HG02623 (cell line): ENCODE data around the gene CELF3.

Experiments used
- ATAC-seq: cut with Tn5 transposase; IDR thresholded peaks from one replicate; pipeline ENCODE4 v1.9.1; 2021; ENCODE audit warnings: moderate library complexity; ENCODE audit not compliant: unreplicated experiment

Gene CELF3

DNA sequence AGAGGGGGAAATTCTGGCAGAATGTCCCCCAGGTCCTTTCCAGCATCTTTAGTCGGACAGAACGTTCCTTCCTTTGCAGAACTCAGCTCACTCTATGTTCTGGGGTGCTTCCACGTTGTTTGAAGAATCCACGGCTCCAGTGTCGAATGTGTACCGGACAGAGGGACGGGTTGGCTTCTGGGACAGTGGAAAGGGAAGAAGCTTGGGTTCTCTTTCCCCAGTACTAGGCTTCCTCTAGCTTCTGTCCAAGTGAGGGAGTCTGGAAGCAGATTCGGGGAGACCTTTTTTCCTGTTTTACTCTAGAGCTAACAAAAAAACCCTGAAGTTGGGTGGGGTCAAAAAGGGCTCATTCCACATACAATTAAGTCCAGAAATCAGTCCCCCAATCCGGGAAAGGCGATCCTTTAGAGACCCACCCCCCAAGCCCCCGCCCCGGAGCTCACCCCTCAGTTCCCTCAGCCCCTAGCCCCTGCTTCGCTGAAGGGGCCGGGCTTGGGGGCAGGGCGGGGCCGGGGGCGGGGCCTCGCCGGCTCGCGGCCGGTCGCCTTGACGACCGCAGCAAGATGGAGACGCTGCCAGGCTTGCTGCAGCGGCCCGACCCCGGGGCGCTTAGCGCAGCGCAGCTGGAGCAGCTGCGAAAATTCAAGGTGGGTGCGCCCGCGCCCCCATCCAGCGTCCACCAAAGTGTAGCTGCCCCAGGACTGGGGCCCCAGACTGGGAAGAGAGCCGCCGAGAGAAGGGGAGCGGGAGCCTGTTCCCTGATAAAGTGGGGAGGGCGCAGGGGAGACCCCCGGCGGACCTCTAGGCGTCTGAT, 4.6 kb upstream of the CELF3 start, which contains the start of gene RIIAD1:
RIIAD1 (plus strand) TSS at position 549 of the 814 bp plus-strand sequence; CDS start at position 564, 15 bp downstream.
- no peak for ATAC-seq

DNA sequence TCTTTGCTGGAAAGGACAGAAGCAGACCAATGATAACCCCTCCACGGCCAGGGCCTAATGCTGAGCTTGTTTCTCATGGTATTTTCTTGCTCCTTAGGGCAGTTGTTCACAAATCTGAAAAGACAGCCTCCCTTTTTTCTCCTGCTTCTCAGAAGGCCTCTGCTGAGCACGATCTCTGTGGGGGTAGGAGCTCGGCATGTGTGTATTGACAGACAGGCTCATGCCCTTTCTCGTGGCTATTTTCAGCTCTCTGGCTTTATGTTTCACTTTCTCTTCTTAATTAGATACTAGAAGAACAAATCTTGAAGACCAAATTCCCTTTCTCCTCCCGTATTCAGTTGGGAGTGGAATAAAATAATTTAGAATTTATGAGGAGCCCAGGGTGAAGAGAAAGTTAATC, 4.0 kb upstream of the CELF3 start:
- no peak for ATAC-seq

DNA sequence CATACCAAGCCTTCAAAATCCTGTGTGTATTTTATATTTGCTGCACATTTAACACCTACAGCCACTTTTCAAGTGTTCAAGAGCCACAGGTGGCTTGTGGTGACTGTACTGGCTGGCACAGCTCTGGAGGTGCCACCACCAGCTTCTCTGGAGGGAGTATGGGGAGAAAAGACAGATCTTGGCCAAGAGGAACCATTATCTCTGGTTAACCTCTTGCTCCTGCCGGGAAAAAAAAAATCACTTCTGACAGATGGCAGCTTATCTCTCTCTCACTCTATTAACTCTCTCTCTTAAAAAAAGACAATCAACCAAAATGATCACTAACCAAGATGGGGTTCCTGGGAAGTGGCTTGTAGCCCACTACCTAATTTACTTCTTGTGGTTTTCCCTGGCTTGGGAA, 3.5 kb upstream of the CELF3 start:
- no peak for ATAC-seq

DNA sequence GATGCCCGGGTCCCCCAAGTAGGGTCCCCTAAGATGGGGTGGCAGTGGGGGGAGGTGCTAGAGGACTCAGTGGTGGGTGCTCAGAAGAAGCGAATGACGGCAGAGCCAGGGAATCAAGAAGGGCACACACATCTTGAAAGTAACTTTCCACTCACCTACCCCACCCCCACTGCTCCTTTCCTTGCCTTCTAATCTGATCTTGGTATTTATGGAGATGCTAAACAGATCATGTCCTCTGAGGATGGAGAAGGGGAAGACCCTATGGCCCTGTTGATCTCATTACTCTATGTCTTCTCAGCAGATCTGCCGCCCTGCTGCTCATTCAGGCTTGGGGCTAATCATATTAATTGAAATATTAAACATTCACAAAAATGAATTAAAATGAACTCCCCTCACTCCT, 2.1 kb upstream of the CELF3 start:
- ATAC-seq = no peak

DNA sequence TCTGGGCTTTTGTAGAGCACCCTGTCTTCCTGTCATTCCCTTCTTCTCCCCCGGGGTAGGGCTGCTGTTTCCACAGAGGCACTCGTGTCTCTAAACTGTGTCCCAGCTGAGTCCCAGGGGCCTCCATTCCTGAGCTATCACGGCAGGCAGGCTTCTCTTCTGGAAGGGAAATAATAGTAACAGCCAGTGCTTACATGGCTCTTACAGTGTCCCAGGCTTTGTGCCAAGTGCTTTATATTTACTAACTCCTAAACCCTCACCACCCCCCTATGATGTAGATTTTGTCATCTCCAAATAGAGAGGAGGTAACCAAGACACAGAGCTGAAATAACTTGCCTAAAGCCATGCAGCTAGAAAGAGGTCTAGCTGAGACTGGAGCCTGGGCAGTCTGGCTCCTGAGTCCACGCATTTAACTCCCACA, 1.4 kb upstream of the CELF3 start:
- ATAC-seq = no peak

DNA sequence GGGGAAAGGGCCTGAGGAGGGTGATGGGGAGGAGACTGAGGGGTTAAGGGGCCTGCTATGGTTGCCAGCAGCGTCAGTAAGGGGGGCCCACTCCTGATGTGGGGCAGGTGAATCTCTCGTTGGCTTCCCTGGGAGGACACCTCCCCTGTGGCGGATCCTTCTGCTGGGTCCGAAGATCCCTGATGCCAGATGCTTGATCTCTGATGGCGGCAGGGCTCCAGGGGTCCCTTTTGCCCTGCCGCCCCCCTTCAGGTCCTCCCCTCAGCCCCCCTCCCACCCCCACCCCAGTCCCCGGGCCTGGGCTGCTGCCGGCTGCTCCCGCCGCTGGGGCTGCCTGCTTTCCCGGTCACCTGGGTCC, 219 bp downstream of the CELF3 start:
- no peak for ATAC-seq

DNA sequence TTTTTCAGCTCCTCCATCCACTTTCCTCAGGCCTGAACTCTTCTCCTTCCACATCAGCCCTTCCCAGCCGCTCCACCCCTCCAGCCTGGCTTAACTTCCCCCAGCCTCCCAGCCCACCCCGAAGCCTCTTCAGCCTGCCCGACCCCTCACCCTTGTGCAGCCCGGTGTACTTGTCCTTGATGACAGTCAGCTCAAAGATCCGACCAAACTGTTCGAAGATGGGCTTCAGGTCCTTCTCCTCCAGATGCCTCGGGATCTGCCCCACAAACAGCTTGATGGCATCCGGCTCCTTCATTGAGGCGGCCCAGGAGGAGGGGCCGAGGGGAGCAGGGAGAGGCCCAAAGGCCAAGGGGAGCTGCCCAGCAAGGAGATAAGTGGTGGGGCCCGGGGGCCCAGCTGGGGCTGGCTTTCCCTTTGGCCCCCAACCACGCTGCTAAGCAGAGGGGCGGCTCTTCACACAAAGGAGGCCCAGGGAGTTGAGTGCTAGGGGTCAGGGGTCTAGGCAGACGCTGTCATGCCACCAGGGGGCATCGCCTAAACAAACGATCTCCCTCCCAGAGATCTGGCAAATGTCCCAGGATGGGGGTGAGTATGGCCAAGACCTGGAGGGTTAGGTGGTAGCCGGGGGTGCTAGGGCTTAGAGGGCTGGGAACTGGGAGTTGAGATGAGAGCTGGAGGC, 738 bp downstream of the CELF3 start:
- no peak for ATAC-seq

DNA sequence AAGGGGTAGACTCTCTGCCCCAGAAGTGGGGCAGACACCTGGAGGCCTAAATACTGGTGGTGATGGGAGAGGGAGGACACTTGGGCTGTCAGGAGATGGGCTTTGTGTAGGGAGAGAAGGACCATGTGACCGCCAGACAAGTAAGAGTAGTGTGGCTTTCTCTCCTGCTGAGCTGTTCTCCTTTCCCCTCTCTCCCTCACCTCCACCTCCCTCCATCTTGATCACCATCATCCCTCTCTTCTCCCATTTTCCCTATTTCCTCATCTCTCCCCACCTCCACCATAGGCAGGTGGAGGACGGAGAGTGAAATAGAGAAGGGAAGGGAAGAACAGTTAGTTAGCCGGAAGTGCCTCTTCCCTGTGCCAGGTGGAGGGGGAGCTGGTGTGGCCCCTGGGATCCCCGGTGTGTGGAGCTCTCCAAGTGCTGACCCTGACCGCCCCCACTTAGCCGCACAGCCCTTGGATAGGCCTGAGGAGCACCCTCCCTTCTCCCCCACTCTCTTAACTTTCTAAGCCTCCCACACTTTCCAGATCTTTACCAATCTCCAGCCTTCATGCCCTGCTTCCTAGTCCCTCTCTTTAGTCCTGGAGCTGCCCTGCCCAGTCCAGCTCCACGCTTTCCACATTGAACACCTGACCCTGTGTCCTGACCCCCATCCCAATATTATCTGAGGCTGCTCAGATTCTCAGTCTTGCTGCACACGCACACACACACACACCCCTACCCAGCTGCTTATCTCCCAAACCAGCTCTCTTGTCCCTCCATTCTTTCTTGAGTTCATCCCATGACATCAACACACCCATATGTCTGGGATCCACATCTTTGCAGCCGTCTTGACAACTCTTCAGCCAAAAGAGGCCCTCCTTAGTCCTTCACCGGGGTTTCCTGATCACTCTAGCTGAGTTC, 1.5 kb downstream of the CELF3 start:
- ATAC-seq = no peak

DNA sequence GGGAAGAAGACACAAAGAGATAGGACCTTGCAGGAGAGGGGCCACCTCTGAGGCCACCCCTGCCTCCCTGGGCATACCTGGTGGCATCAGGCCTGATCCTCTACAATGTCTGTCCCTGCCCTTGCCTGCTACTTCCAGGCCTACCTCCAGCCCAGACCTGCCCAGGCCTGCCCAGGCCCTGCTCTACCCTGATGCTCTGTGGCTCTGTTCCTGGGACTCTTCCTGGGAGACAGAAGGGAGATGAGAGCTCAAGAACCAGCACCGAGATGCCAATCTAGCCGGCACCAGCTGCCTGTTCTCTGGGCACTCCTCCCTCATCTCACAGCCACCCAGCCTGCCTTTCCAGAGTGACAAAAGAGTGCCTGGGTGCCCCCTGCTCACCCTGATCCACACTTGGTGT, 2.7 kb downstream of the CELF3 start:
- ATAC-seq = no peak

DNA sequence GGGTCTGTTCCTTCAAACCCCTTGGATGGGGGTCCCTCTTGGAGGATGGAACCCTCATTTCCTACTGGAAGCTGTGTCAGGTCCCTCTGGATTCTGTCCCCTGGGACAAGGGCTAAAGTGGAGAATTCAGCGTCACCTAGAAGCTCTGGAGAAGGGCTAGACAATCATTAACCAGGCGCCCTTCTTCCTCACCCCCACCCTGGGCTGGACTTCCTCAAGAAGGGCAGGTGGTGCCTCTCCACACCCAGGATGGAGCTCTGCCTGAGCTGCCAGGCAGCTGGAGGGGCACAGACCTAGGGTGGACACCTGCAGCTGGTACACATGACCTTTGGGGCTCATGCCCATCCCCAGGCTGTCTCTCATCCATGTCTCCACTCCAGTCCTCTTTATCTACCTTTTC, 3.6 kb downstream of the CELF3 start:
- no peak for ATAC-seq

DNA sequence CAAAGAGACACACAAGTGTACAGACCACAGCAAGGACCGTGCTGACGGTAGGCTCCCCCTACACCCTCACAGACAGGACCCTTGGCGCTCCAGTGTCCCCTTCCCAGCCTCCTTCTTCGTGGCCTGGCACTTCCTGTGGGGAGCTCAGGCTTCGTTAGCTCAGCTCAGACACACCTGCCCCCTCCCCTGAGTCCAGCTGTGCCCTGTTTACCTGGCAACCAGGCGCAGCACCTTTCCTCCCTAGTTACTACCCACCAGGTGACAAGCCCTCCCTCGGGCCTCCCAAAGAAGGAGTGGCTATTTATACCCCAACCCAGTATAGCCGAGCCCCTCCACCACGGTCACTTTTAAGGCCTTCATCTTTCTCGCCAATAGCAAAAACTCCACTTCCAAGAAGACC, 4.7 kb downstream of the CELF3 start:
- no peak for ATAC-seq

DNA sequence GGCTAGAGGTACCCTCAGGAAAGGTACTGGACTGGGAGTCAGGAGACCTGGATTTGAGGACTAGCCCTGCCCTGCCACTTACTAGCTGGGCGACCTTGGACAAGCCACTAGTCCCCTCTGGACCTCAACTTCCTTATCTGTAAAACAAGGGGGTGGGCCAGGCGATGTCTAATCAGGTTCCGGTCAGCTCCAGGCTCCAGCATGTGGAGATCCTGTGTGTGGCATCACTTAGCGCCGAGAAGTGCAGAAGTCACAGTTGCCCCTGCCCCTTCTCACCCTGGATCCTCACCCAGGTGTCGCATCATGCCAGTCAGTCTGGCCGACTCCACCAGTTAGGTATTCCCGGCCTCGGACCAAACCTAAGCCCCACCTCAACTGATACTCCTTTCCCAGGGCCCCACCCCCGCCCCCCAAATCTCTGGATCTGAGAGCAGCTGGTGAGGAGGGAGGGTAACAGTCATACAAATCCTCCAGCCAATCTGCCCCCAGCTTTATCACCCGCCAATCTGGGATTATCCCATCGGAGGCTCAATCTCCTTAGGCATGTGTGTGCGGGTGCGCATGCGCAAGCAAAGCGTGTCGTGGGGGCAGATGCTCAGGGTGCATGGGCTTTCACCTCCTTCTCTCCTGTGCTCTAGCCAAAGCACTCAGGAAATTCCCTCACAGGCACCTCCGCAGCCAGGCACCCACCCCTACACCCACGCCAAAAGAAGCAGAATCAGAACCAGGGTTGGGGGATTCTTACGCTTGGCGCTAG, 5.4 kb downstream of the CELF3 start:
- no peak for ATAC-seq

DNA sequence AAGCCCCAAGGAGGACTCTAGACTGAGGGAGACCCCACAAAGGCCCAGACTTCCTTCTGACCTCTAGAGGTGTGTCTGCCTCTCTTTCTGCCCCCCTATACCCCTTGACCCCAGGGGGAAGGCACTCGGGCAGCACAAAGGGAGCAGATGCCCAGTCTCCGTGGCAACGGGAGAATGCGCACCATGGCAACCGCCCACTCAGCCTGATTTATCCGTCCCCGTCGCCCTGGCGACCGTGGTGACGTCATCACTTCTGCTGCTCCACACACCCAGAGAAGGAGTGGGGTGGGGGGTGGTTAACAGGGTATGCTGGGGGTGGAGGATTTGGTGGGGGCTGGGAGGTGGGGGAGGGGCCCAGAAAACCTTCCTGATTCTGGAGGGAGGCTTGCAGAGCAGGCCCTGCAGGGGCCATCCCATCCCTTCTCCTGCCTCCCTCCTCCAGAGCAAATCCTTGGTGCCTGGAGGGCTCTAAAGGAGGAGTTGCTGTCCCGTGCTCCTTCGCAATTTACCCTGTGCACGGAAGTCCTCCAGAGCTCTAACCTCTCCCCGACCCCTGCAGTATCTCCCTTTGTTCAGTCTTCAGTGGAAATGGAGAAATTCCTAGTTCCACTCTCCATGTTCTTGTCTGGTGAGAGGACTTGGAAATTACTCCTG, 6.3 kb downstream of the CELF3 start:
- ATAC-seq = no peak

DNA sequence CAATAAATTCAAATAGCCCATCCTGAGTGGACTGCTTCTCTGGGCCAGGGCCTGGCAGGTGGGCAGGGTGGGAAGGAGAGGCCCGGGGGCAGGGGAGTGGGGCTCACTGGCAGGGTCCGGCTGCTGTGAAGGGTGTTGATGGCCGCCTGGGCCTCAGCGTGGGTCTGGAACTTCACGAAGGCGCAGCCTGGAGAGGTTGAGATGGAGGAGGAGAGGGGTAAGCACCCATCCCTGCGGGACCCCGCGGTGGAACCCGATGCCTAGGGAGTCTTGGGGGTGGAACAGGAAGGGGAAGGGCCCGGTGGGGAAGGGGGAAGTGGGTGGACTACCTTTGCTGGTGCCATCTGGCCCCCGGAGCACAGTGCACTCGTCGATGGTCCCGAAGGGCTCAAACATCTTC, 7.7 kb downstream of the CELF3 start:
- no peak for ATAC-seq

DNA sequence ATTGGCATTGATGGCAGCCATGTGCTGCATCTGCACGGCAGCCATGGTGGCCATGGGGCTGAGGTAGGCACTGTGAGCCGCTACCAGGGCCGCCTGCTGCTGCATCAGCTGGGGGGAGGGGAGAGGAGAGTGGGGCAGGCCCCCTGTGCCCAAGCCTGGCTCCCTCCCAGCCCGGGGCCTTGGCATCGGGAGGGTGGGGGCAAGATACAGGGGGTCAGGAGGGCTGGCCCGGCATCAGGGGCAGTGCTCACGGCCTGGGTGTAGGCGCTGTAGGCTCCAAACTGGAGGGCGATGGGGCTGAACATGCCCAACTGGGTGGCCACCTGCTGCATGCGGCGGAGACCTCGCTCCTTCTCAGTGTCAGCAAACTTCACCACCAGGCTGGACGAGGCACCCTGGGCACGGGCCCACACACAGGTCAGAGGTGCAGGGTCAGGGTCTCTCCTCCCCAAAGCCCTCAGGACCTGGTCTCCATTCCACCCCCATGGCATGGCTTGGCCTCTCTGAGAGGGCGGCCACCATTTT, 9.0 kb downstream of the CELF3 start:
- no peak for ATAC-seq

DNA sequence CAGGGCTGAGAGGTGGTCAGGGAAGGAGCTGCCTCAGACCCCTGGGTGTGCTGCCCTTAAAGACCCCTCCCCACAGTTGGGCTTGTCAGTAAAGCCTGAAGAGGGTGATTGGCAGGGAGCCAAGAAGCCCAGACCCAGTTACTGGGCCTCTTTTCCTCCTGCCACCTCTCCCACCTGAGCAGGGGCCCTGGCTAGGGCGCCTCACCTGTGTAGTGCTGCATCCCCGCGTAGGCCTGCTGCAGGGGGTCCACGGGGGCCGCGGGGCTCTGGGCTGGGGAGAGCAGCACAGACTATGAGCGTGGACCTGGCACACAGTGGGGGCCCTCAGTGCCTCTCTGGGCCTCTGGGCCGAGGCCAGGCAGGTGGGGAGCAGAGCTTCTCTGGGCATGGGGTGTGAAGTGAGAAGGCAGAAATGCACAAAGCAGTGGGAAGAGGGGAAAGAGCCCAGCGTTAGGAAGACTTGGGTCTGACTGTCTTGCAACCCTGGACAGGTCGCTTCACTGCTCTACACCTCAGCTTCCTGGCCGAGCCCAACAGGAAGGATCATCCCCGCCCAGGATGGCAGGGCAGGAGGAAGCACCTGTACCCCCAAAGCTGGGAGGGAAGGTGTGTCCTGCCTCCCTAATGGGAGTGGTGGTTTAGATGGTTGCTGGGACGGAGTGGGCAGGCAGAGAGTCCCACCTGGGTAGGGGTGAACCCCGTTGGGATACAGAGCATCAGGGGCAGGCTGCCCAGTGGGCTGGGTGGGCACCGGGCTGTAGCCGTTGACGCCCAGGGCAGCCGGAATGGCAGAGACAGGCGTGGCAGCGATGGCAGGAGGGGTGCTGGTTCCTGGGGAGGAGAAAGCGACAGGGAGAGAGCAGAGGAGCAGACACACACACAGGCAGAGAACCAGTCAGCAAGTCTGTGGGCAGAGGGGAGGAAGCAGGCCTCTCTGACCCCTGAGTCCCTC, 9.9 kb downstream of the CELF3 start:
- no peak for ATAC-seq

DNA sequence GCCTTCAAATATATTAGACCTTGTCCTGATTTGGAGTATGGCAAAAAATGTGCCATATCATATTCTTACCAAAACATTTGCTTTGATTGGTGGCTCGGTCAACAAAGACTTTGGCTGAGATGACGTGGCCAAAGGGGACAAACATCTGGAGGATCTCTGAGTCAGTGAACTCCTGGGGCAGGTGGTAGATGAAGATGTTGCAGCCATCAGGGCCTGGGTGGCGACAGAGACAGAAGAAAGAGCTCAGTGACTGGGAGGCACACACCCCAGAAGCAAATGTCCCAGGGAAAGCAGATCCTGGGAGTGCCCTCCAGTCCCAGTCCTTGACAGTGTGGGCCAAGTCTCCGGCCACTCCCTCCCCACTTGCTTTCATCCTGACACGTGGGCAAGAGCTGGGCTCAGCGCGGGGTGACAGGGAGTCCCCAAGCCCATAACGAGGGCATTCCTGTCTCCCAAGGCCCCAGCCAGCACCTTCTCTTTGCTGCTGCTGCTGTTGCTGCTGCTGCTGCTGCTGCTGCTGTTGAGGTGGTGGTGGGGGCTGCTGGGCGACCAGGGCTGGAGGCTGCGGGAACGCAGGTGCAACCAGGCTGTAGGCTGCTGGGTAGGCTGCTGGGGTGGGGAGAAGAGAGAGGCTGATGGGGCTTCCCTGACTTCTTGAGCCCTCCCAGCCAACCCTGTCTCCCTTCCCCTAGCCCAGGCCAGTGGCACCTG, 10.7 kb downstream of the CELF3 start:
- no peak for ATAC-seq

DNA sequence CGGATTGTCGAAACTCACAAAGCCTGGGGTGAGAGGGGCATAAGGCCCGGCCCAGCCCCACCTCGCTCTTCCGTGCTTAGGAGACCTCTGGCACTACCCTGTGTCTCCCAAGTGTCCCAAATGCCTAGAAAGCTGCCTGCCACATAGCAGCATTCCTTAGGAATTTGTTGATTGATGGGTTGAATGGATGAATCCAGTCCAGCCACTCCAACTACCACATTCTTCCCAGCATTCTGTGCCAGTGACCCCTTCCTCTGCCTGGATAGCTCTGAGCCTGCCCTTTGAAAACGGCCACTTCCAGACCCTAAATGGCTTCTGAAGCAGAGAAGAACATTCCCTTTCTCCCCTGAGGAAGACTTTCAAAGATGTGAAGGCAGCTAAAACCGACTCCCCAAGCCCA, 11.5 kb downstream of the CELF3 start:
- ATAC-seq = no peak
